IMR-90 (cell line): ENCODE data around the gene HERC5.

Source experiments
- BHLHE40 ChIP-seq: fragments of 150-350 bp; IDR thresholded peaks from 2 replicates; pipeline ENCODE4 v1.6.1; 2016; ENCODE audit warnings: mild to moderate bottlenecking, low read depth, low read length
- CEBPB ChIP-seq: IDR thresholded peaks from 2 replicates; pipeline ENCODE4 v1.6.1; 2012; ENCODE audit warnings: low read depth, low read length, improper control_type of control experiment
- CHD1 ChIP-seq: IDR thresholded peaks from 2 replicates; pipeline ENCODE4 v1.6.1; 2012; ENCODE audit warnings: low read depth, low read length, improper control_type of control experiment
- CTCF ChIP-seq: conservative IDR thresholded peaks from 2 replicates; pipeline ENCODE4 v1.5.1; 2012; ENCODE audit warnings: mild to moderate bottlenecking, low read depth, low read length, improper control_type of control experiment
- FOS ChIP-seq: fragments of 150-350 bp; IDR thresholded peaks from 2 replicates; pipeline ENCODE4 v1.6.1; 2016; ENCODE audit warnings: low read depth, low read length
- MAFK ChIP-seq: IDR thresholded peaks from 2 replicates; pipeline ENCODE4 v1.6.1; 2012; ENCODE audit warnings: low read depth, low read length, improper control_type of control experiment
- MAZ ChIP-seq: IDR thresholded peaks from 2 replicates; pipeline ENCODE4 v1.6.1; 2012; ENCODE audit warnings: low read depth, mild to moderate bottlenecking, low read length, improper control_type of control experiment, moderate library complexity, borderline replicate concordance
- MXI1 ChIP-seq: IDR thresholded peaks from 2 replicates; pipeline ENCODE4 v1.6.1; 2012; ENCODE audit warnings: low read depth, mild to moderate bottlenecking, low read length, moderate library complexity, borderline replicate concordance
- POLR2A ChIP-seq: IDR thresholded peaks from 2 replicates; pipeline ENCODE4 v1.6.1; 2012; ENCODE audit warnings: mild to moderate bottlenecking, low read depth, low read length
- RAD21 ChIP-seq: IDR thresholded peaks from 2 replicates; pipeline ENCODE4 v1.6.1; 2012; ENCODE audit warnings: low read length, improper control_type of control experiment
- RCOR1 ChIP-seq: IDR thresholded peaks from 2 replicates; pipeline ENCODE4 v1.6.1; 2012; ENCODE audit warnings: mild to moderate bottlenecking, low read length, improper control_type of control experiment; ENCODE audit not compliant: insufficient replicate concordance
- RFX5 ChIP-seq: IDR thresholded peaks from 2 replicates; pipeline ENCODE4 v1.8.0; 2012; ENCODE audit warnings: low read depth, mild to moderate bottlenecking, low read length, moderate library complexity
- SMC3 ChIP-seq: fragments of 150-350 bp; IDR thresholded peaks from 2 replicates; pipeline ENCODE4 v1.6.1; 2016; ENCODE audit warnings: low read depth, mild to moderate bottlenecking, antibody characterized with exemption, low read length, moderate library complexity
- USF2 ChIP-seq: fragments of 150-350 bp; IDR thresholded peaks from 2 replicates; pipeline ENCODE4 v1.6.1; 2017; ENCODE audit warnings: mild to moderate bottlenecking, antibody characterized with exemption, low read length, low read depth

- TF ChIP-seq CEBPB = no peak
- no peak for TF ChIP-seq RFX5
- no peak for TF ChIP-seq CHD1
- no peak for TF ChIP-seq RAD21
- TF ChIP-seq CTCF = no peak
- no peak for TF ChIP-seq MAZ
- no peak for TF ChIP-seq POLR2A
- no peak for TF ChIP-seq MXI1
- no peak for TF ChIP-seq USF2
- no peak for TF ChIP-seq FOS
- no peak for TF ChIP-seq RCOR1
- TF ChIP-seq MAFK = no peak
- no peak for TF ChIP-seq SMC3
- TF ChIP-seq BHLHE40 = no peak
Observed at GRCh38 chr4:88411491-88412096, 45.3 kb upstream of the HERC5 start.
